Measurements from ENCODE around the gene MS4A2.

The MS4A2 gene

GRCh38 chr11:60133917-60134316 lies 45.5 kb downstream of the MS4A2 start:
- in situ Hi-C loops (cut with HindIII; ENCODE audit: low pct_unique_long_range_greater_than_20kb, low sequenced_read_pairs): no loop called here
- no peak for DNase-seq (ENCODE audit: low read depth in 1 of 2, low spot score in 1 of 2)
- no peak for TF ChIP-seq JUND (IDR thresholded peaks at IDR 0.05; ENCODE audit: low read depth)

GRCh38 chr11:60143768-60144167 lies 55.3 kb downstream of the MS4A2 start:
- in situ Hi-C loops (cut with HindIII; ENCODE audit: low pct_unique_long_range_greater_than_20kb, low sequenced_read_pairs): no loop called here
- TF ChIP-seq JUND (IDR thresholded peaks at IDR 0.05; ENCODE audit: low read depth): no peak
- no peak for DNase-seq (ENCODE audit: low read depth in 1 of 2, low spot score in 1 of 2)

GRCh38 chr11:60145677-60146076 lies 57.2 kb downstream of the MS4A2 start:
- in situ Hi-C loops (cut with HindIII; ENCODE audit: low pct_unique_long_range_greater_than_20kb, low sequenced_read_pairs): no loop called here
- no peak for DNase-seq (ENCODE audit: low read depth in 1 of 2, low spot score in 1 of 2)
- no peak for TF ChIP-seq JUND (IDR thresholded peaks at IDR 0.05; ENCODE audit: low read depth)

All from T47D (cell line).